ENCODE results near the gene ADGB.

Gene ADGB

GRCh38 chr6:146634022-146634421 lies 35.2 kb downstream of the ADGB start:
- no peak for DNase-seq (ENCODE audit: low read depth in 3 of 3)

GRCh38 chr6:146635165-146635564 lies 36.4 kb downstream of the ADGB start:
- no peak for DNase-seq (ENCODE audit: low read depth in 3 of 3)

- no peak for DNase-seq (ENCODE audit: low read depth in 3 of 3)
Observed at GRCh38 chr6:146636481-146636880, 37.7 kb downstream of the ADGB start.

- DNase-seq (ENCODE audit: low read depth in 3 of 3): no peak
Observed at GRCh38 chr6:146642921-146643320, 44.1 kb downstream of the ADGB start.

- DNase-seq (ENCODE audit: low read depth in 3 of 3): no peak
Observed at GRCh38 chr6:146650799-146651481, 52.2 kb downstream of the ADGB start.

- no peak for DNase-seq (ENCODE audit: low read depth in 3 of 3)
Observed at GRCh38 chr6:146651482-146651863, 52.7 kb downstream of the ADGB start.

- no peak for DNase-seq (ENCODE audit: low read depth in 3 of 3)
Observed at GRCh38 chr6:146657432-146657831, 58.7 kb downstream of the ADGB start.

- no peak for DNase-seq (ENCODE audit: low read depth in 3 of 3)
Observed at GRCh38 chr6:146664871-146665360, 66.1 kb downstream of the ADGB start.

GRCh38 chr6:146666909-146667308 lies 68.1 kb downstream of the ADGB start:
- DNase-seq (ENCODE audit: low read depth in 3 of 3): no peak

GRCh38 chr6:146670161-146670560 lies 71.4 kb downstream of the ADGB start:
- no peak for DNase-seq (ENCODE audit: low read depth in 3 of 3)

GRCh38 chr6:146673069-146673468 lies 74.3 kb downstream of the ADGB start:
- no peak for DNase-seq (ENCODE audit: low read depth in 3 of 3)

- DNase-seq (ENCODE audit: low read depth in 3 of 3): no peak
Observed at GRCh38 chr6:146679386-146679785, 80.6 kb downstream of the ADGB start.

- no peak for DNase-seq (ENCODE audit: low read depth in 3 of 3)
Observed at GRCh38 chr6:146682919-146683318, 84.1 kb downstream of the ADGB start.

GRCh38 chr6:146689806-146690205 lies 91.0 kb downstream of the ADGB start:
- no peak for DNase-seq (ENCODE audit: low read depth in 3 of 3)

- no peak for DNase-seq (ENCODE audit: low read depth in 3 of 3)
Observed at GRCh38 chr6:146693342-146693741, 94.6 kb downstream of the ADGB start.

- DNase-seq (ENCODE audit: low read depth in 3 of 3): no peak
Observed at GRCh38 chr6:146697921-146698320, 99.1 kb downstream of the ADGB start.

- DNase-seq (ENCODE audit: low read depth in 3 of 3): peak; percentile 4 to 19 (median 12)
Observed at GRCh38 chr6:146700078-146700686, 101.4 kb downstream of the ADGB start.

GRCh38 chr6:146701632-146702031 lies 102.9 kb downstream of the ADGB start:
- DNase-seq (ENCODE audit: low read depth in 3 of 3): no peak

GRCh38 chr6:146709036-146709622 lies 110.4 kb downstream of the ADGB start:
- no peak for DNase-seq (ENCODE audit: low read depth in 3 of 3)

- DNase-seq (ENCODE audit: low read depth in 3 of 3): no peak
Observed at GRCh38 chr6:146719387-146719786, 120.6 kb downstream of the ADGB start.

- DNase-seq (ENCODE audit: low read depth in 3 of 3): no peak
Observed at GRCh38 chr6:146739696-146740095, 140.9 kb downstream of the ADGB start.

- DNase-seq (ENCODE audit: low read depth in 3 of 3): no peak
Observed at GRCh38 chr6:146741609-146742008, 142.8 kb downstream of the ADGB start.

- DNase-seq (ENCODE audit: low read depth in 3 of 3): no peak
Observed at GRCh38 chr6:146753306-146753705, 154.5 kb downstream of the ADGB start.
